Hepatocyte (in vitro differentiated cells): Measurements from ENCODE around the gene URI1.

Experiments
- EZH2 ChIP-seq: fragments of 200-600 bp; sonication (generic); IDR thresholded peaks from 2 replicates; pipeline ENCODE4 v1.6.1; 2016; ENCODE audit warnings: antibody characterized with exemption, mild to moderate bottlenecking, borderline replicate concordance
- EZH2phosphoT487 ChIP-seq: fragments of 200-600 bp; sonication (generic); IDR thresholded peaks from one replicate; pipeline ENCODE4 v1.6.1; 2018; ENCODE audit warnings: antibody characterized with exemption, mild to moderate bottlenecking, low read depth, moderate library complexity; ENCODE audit not compliant: unreplicated experiment, severe bottlenecking
- TF ChIP-seq, protein P1 (sequence below): fragments of 200-600 bp; sonication (generic); IDR thresholded peaks from 2 replicates; pipeline ENCODE4 v1.5.1; 2016; ENCODE audit warnings: antibody characterized with exemption, mild to moderate bottlenecking; ENCODE audit not compliant: poor library complexity

DNA sequence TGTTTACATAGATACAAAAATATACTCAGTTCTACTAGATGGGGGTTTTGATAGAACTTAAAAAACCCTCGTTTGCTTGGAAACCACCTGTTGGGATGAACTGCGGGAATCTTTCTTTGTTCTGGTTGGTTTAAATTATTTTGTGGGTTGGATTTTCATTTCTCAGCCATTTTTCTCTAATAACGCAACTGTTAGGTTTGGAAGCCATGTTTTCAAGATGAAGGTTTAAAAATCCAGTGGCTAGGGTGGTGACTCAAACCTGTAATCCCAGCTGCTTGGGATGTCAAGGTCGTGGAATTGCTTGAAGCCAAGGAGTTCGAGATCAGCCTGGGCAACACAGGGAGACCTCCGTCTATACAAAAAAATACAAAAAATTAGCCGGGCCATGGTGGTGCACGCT is 1.6 kb downstream of the URI1 start:
- TF ChIP-seq, protein P1, sequence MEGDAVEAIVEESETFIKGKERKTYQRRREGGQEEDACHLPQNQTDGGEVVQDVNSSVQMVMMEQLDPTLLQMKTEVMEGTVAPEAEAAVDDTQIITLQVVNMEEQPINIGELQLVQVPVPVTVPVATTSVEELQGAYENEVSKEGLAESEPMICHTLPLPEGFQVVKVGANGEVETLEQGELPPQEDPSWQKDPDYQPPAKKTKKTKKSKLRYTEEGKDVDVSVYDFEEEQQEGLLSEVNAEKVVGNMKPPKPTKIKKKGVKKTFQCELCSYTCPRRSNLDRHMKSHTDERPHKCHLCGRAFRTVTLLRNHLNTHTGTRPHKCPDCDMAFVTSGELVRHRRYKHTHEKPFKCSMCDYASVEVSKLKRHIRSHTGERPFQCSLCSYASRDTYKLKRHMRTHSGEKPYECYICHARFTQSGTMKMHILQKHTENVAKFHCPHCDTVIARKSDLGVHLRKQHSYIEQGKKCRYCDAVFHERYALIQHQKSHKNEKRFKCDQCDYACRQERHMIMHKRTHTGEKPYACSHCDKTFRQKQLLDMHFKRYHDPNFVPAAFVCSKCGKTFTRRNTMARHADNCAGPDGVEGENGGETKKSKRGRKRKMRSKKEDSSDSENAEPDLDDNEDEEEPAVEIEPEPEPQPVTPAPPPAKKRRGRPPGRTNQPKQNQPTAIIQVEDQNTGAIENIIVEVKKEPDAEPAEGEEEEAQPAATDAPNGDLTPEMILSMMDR: no peak
- TF ChIP-seq EZH2phosphoT487: no peak
- TF ChIP-seq EZH2: no peak
